Stimulated activated CD4-positive, alpha-beta T cell treated with anti-CD3 and anti-CD28 coated beads, TNF-alpha, amount 100 ng/mL, for 48 hours (primary cell): Measurements from ENCODE around the gene GMPPA.

Source experiments
- DNase-seq, 3 donors: peaks; one replicate each; pipeline ENCODE4 v3.0.0-alpha.2; 2020; ENCODE audit warnings: low read depth in 3 of 3

The GMPPA gene

GRCh38 chr2:219506153-219506801, 7.6 kb downstream of the GMPPA start:
- no peak for DNase-seq

- no peak for DNase-seq
Measured at GRCh38 chr2:219506802-219507526, 8.3 kb downstream of the GMPPA start.

- DNase-seq = no peak
Measured at GRCh38 chr2:219507581-219508443, 9.1 kb downstream of the GMPPA start.

- DNase-seq = no peak
Measured at GRCh38 chr2:219508444-219508734, 9.7 kb downstream of the GMPPA start.

- DNase-seq = no peak
Measured at GRCh38 chr2:219508971-219509779, 10.5 kb downstream of the GMPPA start.

GRCh38 chr2:219509780-219510511, 11.3 kb downstream of the GMPPA start:
- DNase-seq = peak; percentile 12 to 50 (median 16)

- no peak for DNase-seq
Measured at GRCh38 chr2:219510512-219511135, 11.9 kb downstream of the GMPPA start.

- DNase-seq = no peak
Measured at GRCh38 chr2:219511547-219512325, 13.0 kb downstream of the GMPPA start.

- no peak for DNase-seq
Measured at GRCh38 chr2:219512524-219513216, 14.0 kb downstream of the GMPPA start.

- DNase-seq = no peak
Measured at GRCh38 chr2:219513787-219514186, 15.1 kb downstream of the GMPPA start.

- DNase-seq = no peak
Measured at GRCh38 chr2:219514196-219514761, 15.6 kb downstream of the GMPPA start, which contains the start of gene ASIC4. Gene ASIC4, plus strand, starts transcription at chr2:219514482. Its CDS starts 243 bp downstream, at chr2:219514725.

GRCh38 chr2:219514836-219515235, 16.1 kb downstream of the GMPPA start:
- no peak for DNase-seq

GRCh38 chr2:219515874-219516629, 17.4 kb downstream of the GMPPA start:
- no peak for DNase-seq

- DNase-seq = no peak
Measured at GRCh38 chr2:219516888-219517287, 18.2 kb downstream of the GMPPA start.

- DNase-seq = no peak
Measured at GRCh38 chr2:219517954-219518778, 19.5 kb downstream of the GMPPA start.

GRCh38 chr2:219519526-219519916, 20.8 kb downstream of the GMPPA start:
- no peak for DNase-seq

GRCh38 chr2:219520079-219520478, 21.4 kb downstream of the GMPPA start:
- DNase-seq = no peak
